NCI-H2227 treated with DMSO at 0.1 percent for 48 hours (cell line): ENCODE data around the gene MEF2A.

Experiments used
- DNase-seq: peaks from one replicate; lab custom pipeline; 2025; lab: John Stamatoyannopoulos, UW

Gene MEF2A

DNA sequence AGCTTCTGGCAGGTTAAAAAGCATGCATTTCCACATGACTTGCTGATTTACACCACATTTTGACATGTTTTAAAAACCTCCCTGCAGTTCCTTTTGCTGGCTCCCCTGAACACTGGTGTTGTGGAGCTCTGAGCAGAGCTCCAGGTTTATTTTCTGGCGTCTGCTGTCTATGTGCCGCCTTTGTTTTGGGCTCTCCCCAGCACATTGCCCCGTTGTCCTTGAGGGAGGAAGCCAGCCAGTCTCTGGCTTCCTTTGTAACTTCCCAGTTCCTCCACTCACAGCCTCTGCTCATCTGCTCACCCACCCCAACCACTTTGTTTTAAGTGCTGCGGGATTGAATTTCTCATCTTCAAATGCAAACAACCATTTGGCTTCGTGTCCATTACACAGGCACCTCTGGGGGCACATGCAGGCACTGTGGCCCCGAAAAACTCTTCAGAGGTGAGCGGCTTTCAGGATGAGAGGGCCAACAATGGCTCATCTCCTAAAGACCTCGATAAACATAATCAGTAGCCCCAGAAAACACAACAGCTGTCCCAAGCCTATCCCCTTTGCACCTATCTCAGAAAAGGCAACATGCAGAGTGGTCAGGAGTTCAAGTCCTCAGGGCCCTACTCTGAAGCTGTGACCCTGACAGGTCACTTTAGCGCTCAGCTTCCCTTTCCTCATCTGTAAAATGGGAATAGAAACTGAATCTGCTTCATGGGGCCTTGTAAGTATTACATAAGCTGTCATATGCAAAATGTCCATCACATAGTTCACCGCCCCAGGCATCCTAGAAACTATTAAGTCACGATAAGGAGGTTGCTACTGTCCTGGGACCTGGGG is 1.3 kb upstream of the MEF2A start:
- no peak for DNase-seq

DNA sequence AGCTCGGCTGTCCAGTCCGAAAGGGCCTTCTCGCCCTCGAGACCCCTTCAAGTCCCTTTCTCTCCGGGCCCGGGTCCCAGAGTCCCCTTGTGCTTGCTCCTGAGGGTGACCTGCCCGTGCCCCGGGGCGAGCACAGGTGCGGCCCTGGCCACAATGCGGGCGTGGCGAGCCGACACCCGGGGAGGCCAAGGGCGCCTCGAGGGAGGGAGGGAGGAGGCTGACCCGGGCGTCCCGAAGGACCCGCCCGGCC is 810 bp upstream of the MEF2A start:
- DNase-seq, result no peak

DNA sequence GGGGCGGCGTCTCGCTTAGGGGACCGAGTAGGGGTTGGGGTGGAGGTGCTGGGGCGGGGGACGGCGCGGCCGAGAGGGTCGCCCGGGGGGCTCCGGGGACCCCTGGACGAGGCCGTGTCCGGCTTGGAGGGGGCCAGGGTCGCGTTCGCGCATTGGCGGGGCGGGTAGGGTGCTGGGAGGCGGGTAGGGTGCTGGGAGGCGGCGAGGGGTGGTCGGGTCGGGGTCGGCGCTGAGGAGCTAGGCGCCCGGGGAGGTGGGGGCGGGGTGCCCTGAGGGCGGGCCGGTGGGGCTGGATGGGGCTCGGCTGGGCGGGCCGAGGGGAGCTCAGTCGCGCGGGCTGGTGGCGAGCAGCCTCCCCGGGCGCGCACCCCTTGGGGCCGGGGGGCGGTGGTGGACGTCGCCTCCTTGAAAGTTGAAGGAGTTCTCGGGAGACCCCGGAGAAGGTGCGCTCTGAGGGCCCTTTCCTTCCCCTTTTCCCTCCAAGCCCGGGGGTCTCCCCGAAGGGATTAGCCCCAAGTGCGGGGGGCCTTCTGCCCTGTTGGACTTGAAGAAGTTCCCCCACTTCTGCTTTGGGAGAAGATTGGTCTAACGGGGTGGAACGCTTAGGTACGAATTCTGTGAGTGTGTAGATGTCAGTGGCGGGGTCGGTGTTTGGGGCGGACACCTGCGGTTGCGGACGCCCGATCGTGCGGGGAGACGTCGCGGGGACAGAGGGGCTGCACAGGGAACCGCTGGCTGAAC is 543 bp downstream of the MEF2A start:
- no peak for DNase-seq

DNA sequence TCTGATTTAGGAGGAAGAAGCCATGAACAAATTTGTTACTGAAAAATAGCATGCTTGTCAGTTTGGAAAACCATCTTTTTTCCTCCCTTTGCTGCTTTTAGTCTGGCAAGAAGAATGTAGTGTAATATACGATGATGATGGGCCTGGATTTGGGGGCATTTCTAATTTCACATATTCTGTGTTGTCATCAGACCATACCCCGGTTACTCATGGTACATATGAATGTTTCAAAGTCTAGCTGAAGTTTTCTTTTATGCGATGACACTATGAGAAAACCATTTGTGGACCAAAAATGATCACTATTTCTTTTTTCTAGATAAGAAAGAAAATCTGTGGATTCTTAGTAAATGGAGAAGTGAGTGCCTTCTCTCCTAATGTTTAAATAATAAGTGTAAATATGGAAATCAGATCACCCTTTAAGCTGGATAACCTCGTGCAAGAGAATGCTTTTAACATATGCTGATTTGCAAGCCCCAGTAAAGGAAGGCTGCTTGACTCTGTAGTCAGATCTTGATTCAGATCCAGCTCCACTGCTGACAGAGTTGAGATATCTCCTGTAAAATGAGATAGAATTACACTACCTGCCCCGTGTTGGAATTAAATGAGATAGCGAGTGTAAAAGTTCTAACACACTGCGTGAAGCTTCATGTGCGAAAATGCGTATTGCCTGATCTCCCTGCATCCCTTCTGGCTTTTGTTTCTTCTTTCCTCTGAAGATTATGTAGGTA is 3.0 kb downstream of the MEF2A start:
- no peak for DNase-seq

DNA sequence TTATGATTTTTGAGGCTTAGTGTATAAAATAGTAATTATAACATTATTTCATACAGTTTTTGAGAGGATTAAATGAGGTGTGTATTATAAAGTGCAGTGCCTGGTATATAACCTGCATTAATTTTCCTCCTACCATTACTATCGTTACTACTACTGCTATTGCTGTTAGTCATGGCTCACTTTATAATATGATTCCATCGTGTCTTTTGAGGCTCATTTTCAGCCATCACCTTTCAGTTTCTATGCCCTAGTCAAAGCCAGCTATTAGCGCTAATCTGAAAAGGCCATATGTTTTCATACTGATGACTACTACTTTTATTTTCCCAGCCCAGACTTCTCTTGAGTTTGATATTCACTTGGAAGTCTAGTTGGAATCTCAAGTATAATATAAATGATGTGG is 5.5 kb downstream of the MEF2A start:
- no peak for DNase-seq

DNA sequence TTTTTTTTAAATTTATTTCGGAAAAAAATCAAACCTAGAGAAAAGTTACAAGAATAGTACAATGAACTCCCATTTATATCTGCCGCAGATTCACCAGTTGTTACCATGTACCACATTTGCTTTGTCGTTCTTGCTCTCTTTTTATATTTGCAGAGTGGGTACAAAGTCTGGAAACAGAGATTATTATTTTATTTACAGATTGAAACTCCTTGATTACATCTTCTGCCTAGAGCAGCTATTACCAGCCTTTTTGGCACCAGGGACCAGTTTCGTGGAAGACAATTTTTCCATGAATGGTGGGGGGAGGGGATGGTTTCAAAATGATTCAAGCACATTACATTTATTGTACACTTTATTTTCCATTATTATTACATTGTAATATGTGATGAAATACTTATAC is 8.3 kb downstream of the MEF2A start:
- no peak for DNase-seq

DNA sequence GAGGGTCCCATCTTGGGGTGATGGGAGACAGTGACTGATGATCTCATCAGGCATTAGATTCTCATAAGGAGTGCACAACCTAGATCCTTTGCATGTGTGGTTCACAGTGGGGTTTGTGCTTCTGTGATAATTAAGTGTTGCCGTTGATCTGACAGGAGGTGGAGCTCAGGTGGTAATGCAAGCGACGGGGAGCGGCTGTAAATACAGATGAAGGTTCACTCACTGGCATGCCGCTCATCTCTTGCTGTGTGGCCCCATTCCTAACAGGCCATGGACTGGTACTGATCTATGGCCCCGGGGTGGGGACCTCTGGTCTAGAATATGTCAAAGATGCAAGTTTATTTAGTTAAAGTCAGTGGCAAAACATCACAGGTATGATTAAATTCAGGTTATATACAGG is 8.7 kb downstream of the MEF2A start:
- peak; percentile 4 for DNase-seq

DNA sequence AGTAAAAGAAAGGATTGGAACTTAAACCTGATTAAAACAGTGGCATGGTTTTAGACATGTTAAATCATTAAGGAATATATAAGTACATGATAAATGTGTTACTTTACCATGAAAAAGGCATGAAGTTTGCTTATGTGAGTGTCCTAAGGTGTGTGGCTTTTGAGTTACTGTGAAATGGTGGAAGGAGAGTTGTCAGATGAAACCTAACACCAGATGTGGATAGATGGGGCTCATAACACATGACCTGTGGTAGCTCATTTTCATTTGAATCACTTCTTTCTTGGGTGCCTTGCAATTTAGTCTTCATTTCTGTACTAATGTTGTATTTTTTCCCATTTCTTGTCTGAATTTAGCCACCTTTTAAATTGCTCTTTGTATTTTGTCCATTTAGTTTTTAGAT is 13.0 kb downstream of the MEF2A start:
- no peak for DNase-seq

DNA sequence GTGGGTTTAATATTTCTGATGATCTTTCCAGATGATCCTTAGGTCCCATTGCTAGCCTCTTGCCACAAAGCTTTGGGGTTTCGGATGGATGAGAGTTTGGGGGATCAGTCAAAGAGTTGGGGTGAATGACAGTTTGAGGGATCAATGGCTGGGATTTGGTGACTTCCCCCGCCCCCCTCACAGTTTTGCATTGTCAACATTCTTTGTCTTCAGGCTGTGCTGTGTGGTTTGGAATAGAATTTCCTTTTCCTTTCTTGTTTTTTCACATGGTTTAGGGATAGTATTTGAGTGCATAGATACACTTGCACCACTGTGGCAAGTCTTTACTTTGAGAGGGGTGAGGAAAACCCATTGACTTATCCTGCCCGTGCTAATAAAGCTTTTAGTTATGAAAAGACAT is 14.3 kb downstream of the MEF2A start:
- no peak for DNase-seq

DNA sequence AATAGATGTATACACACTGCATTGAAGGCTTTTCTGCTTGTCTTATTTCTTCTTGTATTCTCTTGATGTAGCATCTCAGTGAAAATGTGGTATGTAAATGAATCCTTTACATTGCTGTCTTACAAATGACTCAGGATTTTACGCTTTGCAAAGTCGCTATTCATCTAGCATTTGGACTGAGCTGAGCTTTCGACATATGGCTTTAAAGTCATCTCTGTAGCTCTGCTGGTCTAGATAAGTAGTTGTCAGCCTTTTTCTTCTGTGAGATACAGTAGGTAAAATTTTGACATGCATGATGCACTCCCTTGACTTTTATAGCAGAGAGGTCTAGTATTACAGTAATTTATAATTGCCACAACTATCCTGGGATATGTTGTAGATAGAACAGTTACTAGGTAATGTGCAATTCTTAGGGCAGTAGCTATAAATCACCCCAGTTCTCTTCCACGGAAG is 16.8 kb downstream of the MEF2A start:
- DNase-seq, result no peak

DNA sequence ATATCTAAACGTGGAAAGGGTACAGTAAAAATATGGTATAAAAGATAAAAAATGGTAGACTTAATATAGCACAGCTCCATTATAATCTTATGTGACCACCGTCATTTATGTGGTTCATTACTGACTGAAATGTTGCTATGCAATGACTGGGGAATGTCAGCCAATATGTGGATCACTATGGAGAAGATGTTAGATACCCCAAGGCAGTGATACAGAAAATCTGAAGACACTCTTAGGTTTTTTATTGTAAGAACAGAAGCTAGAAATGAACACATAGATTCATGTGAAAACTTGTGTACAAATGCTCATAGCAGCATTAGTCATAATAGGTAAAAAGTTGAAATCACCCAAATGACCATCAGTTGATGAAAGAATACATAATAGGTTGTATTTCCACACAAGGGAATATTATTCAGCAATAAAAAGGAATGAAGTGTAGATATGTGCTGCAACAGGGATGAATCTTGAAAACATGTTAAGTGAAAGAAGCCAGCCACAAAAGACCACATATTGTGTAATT is 18.4 kb downstream of the MEF2A start:
- no peak for DNase-seq

DNA sequence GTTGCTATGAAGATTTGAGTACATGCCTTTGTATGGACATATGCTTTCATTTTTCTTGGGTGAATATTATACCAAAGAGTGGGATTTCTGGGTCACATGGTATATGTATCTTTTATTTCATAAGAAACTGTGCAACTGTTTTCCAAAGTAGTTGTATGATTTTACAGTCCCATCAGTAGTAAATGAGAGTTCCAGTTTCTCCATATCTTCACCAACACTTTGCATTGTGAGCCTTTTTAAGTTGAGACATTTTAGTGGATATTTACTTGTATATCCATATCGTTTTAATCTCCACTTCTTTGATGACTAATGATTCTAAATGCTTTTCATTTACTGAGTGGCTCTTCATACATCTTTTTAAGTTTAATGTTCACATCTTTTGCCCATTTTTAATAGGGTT is 20.3 kb downstream of the MEF2A start:
- no peak for DNase-seq

DNA sequence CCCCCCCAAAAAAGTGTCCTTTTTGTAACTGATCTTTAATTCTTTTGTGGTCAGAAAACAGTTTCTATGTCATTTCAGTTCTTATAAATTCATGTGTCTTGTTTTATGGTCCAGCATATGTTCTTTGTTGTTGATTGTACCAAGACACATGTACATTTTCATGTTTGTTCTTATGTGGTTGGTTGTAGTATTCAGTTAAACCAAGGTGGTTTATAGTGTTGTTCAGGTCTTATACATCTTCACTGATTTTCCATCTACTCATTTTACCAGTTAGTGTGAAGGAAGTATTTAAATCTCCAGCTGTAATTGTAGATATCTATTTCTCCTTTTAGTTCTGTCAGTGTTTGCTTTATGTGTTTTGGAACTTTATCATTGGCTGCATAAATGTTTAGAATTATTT is 24.0 kb downstream of the MEF2A start:
- no peak for DNase-seq

DNA sequence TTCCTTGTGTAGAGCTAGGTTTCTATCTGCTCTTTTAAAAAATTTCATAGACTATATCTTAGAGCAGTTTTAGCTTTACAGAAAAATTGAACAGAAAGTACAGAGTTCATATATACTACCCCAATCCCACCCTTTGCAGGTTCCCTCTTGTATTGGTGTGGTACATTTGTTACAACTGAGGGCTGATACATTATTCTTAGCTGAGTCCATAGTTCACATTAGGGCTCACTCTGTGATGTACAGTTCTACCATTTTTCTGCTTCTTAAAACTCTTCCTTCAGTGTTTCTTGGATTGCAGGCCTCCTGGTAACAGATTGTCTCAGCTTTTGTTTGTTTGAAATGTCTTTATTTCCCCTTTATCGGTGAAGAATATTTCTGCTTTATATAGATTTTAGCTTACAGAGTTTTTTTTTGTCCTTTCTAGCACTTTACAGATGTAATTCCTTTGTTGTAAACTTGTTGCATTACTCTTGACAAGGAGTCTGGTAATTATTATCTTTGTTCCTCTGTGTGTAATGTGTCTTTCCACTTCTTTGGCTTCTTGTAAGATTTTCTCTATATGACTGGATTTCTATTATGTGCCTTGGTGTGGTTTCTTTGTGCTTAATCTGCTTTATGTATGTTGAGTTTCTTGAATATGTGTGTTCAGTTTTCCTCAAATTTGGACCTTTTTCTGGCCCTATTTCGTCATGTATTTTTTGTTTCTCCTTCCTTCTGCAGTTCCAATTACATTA is 25.3 kb downstream of the MEF2A start:
- DNase-seq, result no peak

DNA sequence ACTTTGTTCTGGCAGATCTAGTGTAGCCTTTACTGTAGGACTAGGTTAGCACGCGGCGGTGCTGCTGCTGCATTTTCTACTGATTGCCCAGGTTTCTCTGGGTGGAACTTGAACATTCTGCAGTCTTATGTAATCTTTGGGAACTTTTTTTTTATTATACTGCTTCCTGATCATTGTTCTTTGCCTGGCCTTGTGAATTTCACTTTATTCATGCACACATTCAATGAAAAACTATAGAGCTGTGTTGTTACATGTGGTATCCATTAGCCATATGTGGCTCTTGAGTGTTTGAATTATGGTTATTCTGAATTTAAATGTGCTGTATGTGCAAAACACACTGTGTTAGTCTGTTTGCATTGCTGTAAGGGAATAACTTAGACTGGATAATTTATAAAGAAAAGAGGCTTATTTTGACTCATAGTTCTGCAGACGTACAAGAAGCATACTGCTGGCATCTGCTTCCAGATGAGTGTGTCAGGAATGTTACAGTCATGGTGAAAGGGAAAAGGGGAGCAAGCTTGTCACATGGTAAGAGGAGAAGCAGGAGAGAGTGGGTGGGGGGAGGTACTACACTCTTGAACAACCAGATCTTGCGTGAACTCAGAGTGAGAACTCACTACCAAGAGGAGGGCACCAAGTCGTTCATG is 26.5 kb downstream of the MEF2A start:
- DNase-seq, result no peak

DNA sequence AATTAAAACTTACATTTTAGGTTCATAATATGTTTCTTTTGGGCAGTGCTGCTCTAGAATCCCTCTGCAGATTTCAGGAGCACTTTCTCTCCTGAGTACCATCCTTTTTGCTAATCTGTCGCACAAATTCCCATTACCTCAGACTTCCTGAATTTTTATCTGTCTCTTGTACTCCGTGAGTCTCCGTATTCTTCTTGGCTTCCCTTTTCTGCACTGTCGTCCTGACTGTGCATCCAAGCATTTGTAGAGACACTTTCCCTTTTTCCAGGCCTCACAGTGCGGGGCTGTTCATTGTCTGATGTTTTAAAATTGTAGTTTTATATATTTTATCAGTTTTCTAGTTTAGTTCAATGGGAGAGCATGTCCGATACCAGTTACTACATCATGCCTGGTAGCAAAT is 27.3 kb downstream of the MEF2A start:
- no peak for DNase-seq

DNA sequence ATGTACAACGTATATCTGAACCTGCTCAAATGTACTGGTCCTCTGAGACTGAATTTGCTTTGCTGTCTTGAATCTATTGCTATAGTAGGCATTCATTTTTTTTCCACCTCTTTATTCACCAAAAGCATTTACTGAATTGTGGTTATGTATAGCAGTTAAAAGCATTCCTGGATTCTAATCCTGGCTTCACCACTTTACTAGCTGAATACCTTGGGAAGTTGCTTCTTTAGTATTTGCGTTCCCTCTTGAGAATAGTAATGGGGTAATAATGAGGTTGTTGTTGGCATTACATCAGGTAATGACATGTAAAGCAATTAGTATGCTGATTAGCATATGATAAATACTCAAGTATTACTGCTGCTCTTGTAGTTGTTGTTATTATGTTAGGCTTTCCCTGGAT is 29.1 kb downstream of the MEF2A start:
- no peak for DNase-seq

DNA sequence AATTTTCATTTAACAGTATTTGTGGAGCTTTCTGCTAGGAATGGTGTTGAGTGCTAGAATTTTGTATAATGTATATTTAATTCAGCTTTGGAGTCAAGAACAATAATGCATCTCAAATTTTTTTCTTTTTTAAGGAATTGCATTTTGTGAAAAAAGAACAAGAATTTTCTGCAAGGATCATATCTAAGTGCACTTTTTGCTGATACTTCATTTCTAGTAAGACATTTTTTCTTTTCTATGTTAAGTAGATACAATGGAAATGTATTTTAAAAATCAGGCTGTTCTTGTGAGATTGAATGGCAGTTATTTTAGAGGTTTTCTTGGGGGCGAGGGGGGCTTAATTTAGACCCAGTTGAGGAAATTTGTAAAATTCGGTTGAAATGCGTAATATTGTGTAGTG is 32.5 kb downstream of the MEF2A start:
- no peak for DNase-seq

DNA sequence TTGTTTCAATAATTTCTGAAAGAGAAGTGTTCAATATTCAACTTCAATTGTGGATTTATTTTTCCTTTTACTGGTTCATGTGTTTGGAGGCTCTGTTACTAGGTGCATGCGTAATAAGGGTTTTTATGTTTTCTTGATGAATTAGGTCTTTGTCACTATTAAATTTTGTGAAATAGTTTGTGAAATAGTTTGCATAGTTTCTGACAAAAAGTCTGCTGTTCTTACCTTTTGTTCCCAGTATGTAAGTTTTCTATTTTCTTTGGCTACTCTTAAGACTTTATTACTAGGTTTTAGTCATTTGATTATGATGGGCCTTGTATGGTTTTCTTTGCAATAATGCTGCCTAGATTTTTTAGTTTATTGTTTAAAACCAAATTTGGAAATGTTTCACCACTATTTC is 38.0 kb downstream of the MEF2A start:
- no peak for DNase-seq

DNA sequence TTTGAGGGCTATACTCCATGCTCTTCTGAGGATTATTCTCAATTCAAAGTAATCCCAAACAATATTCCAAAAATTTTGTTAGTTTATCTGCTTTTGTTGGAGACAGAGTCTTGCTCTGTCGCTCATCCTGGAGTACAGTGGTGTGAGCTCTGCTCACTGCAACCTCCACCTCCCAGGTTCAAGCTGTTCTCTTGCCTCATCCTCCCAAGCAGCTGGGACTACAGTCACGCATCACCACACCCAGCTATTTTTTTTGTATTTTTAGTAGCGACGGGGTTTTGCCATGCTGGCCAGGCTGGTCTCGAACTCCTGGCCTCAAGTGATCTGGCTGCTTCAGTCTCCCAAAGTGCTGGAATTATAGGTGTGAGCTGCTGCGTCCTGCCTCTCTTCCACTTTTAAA is 39.1 kb downstream of the MEF2A start:
- DNase-seq, result no peak

DNA sequence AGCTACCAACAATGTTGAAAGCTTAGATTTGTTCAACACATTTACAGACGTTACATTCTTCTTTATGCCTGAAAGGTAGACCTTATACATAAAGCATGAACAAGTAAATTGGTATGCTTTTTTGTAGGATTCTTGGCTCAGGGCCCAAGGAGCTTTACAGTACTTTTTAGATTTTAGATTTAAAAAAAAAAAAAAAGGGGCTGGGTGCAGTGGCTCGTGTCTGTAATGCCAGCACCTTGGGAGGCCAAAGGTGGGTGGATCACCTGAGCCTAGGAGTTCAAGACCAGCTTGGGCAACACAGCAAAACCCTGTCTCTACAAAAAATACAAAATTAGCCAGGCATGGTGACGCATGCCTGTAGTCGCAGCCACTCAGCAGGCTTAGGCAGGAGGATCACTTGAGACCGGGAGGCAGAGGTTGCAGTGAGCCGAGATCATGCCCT is 39.7 kb downstream of the MEF2A start:
- no peak for DNase-seq

DNA sequence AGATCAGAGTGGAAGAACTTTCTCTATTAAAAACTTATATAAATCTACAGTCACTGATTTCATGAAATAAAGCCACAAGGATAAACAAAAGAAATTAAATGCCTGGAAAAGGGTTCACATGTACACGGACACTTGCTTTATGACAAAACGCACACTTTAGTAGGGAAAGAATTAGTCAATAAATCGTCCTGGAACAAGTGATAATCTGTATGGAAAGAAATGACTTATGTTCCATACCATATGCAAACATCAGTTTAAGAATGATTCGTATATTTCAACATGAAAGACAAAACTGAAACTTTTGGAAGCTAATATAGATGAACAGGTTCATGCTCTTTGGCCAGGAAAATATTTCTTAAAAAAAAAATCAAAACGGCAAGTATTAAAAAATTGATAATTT is 40.2 kb downstream of the MEF2A start:
- no peak for DNase-seq
